ENCODE measurements around the gene PCGF6.
"Not testable (repeated sequence)": the region's sequence is repeated elsewhere in the genome, so short reads cannot be mapped to it uniquely, and the experiment has no call there.

The PCGF6 gene

DNA sequence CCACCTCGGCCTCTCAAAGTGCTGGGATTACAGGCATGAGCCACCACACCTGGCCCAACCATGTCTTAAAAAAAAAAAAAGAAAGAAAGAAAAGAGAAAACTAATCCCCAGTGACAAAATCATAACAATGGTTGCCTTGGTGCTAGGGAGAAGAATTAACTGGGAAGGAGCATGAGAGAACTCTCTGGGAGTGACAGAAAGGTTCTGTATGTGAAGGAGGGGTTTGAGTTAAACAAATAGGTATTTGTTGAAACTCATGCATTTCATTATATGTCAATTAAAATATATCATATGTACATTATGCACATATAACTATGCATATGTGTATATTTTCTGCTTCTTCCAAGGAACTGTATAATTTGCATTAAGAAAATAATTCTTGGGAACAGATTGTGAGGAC is 40.7 kb downstream of the PCGF6 start:
- DNase-seq: no peak

- no peak for DNase-seq
Measured at GRCh38 chr10:103307594-103307993, 43.3 kb downstream of the PCGF6 start.

DNA sequence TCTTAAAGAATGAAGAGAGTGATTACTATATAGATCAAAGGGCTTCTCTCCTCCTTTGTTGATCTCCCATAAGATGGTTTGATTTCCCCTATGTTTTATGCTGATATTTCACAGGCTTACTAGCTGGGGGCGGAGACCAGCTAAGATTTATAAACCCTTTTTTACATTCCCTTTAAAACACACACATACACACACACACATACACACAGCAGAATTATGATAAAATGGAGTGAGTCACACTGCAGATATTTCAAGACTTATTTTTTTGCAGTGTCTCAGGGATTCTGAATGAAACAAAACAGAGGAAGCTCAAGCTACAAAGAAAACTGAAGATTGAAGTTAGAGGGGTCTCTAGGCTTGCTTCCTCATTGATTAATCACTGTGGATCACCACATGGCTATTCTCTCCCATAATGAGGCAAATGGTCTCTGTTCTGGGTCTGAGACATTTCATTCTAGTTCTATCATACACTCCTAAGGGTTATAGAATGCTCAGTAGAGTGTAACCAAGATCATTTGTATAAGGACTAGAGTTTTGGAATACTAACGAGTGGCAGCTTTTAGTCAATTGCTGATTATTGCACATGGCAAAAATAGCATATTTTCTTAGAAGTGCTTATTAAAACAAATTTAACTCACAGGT is 55.4 kb downstream of the PCGF6 start:
- no peak for DNase-seq

DNA sequence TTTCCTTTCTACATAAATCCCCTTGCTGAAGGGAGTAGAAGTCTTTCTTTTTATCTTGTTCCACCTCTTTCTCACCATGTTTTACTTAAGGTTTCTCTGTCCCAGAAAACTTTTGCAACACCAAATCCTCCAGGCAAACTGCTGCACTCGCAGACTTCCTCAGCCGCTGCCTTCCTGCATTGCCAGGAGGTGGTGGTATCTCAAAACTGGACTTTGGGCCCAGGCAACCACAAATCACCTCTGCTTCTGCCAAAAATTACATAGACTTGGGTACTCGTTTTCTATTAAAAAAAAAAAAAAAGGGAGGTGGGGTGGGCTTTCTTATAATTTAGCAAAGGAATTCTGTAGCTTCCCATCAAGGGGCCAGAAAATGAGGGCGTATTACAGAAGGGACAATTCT is 59.4 kb downstream of the PCGF6 start:
- DNase-seq: no peak

DNA sequence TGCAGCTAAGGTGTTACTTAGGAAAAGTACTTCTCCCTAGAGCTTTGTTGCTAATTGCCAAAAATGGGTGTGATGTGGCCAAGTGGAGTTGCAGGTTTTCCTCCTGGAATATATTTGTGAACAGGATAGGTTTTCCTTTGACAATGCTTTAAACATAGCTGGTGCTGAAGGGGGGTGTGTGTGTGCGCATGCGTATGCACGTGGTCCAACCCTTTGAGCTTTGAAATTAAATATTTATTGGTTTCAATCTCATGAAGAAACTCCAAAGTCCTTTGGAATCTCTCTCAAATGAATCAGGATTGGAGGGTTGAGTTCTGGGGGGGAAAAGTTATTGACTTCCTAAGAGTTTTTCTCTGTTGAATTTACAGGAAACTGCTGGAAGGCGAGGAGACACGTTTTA is 62.9 kb downstream of the PCGF6 start:
- peak; percentile 11 for DNase-seq

DNA sequence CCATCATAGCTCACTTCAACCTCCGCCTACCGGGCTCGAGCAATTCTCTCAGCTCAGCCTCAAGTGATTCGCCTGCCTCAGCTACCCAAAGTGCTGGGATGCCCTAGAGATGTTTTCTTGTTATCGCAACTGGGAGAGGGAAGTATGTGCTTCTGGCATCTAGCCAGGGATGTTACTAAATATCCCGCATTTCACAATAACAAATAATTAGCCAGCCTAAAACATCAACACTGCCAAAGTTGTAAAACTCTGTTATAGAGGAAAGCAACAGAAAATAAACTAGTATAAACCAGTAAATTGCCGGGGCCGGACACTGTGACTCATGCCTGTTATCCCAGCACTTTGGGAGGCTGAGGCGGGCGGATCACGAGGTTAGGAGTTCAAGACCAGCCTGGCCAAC is 66.8 kb downstream of the PCGF6 start:
- no peak for DNase-seq

DNA sequence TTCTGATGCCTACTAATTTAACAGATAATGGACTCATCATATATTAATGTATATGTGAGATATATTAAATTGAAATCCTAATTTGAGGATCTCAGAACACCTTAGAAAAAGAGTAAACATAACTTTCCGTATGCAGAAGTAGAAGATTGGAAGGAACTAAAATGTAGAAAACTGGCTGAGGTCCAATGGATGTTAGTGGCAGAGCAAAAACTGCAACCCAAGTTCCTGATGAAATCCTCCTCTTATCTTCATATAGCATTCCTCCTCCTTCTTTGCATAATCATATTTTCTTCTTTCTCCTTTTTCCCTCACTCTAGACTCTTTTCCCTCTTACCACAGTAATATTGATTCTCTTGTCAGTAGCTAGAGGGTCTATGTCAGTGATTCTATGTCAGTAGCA is 68.0 kb downstream of the PCGF6 start:
- no peak for DNase-seq

DNA sequence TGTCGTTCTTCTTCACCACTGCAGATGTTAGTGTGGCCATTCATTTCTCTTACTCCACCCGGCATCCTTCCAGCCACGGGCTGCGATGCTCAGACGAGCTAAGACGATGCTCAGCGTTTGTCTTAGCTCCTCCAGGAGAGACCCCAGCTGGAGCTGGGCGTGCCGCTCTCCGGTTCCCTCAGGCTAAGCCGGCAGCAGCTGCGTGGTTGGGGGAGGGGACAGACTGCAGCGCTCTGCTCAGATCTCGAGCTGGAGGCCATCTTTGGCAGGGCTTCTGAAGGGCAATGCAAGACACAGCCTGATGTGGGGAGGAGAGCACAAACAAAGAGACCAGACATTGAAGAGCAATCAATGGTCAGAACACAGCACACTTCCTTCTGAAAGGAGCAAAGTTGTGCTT is 69.2 kb downstream of the PCGF6 start:
- peak; percentile 82 for DNase-seq

DNA sequence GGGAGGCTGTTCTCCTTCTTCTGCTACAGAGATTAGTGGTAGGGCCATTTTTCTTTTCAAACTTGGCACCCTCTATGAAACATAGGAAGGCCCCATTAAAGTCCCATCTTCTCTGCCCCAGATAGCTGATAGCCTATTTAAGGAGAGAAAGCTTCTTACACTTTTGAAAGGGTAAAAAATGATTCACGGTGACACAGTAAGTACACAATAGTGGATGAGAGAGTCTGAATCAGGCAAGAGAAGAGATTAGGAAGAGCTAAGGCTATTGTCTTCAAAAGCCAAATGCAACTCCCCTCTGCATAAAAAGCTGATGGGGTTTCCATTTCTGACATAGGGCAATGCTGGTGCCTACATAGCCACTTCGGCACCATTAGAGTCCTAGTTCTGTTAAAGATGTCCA is 70.4 kb downstream of the PCGF6 start:
- DNase-seq: no peak

- DNase-seq: no peak
Measured at GRCh38 chr10:103280031-103280430, 70.9 kb downstream of the PCGF6 start.

- peak; percentile 77 for DNase-seq
Measured at GRCh38 chr10:103278862-103279298, 72.1 kb downstream of the PCGF6 start.

DNA sequence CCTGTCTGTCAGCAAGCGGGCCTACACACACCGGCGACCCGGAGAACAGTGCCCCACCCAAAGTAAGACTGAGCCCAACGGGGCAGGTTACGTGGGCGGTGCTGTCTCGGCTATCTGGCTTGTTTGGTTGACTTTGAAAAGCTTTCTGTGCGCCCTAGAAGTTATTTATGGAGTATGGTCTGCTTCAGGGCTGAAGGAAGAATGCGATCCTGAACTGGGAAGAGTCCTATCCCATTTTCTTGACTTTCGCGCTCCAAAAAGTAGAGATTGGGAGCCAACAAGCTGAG is 72.5 kb downstream of the PCGF6 start:
- DNase-seq: no peak

DNA sequence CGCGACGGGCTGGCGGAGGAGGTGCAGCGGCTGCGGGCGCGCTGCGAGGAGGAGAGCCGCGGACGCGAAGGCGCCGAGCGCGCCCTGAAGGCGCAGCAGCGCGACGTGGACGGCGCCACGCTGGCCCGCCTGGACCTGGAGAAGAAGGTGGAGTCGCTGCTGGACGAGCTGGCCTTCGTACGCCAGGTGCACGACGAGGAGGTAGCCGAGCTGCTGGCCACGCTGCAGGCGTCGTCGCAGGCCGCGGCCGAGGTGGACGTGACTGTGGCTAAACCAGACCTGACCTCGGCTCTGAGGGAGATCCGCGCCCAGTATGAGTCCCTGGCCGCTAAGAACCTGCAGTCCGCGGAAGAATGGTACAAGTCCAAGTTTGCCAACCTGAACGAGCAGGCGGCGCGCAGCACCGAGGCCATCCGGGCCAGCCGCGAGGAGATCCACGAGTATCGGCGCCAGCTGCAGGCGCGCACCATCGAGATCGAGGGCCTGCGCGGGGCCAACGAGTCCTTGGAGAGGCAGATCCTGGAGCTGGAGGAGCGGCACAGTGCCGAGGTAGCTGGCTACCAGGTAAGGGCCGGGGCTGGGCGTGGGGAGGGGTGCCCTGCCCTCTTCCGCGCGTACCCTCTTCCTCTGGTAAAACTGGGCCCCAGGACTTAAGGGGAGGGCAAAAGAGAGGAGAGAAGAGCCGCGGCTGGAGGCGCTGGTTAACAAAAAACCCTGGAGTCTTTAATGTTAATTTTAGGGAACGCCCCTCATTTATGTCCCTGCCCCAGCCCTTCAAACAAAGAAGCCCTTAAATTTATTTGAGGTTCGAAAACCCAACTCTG is 73.0 kb downstream of the PCGF6 start:
- DNase-seq: peak; percentile 58

GRCh38 chr10:103276896-103277712 is 73.8 kb downstream of the PCGF6 start, which contains the start of gene INA:
TSS of gene INA (plus strand) at chr10:103277138. CDS start at chr10:103277212, 74 bp downstream.
- peak; percentile 83 for DNase-seq

DNA sequence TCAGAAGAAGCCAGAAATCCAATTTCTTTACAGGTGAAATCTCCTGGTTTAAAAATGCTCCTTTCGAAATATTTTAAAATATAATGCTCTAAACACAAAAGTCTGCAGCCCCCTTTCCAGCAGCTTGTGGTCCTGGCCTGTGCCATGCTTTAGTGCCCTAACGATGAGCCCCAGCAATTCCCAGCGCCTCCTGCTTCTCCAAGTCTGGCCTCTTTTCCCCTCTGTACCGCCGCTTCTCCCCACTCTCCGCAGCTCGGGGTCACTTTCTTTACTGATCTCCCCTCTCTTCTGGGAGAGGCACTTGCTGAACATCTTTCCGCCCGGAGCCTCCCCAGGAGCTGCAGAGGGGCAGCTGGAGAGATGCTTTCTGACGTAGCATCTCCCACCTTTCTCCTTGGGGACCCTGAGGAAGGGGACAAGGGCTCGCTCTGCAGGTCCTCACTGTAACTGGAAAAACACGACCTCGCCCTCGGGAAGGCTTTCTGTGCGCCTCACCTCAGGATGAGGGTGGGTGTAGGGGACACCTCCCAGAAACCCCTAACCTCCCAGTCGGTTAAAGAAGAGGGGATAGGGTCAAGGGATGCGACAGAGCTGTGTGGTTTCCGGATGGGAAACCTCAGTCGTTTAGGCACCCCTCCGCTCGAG is 74.6 kb downstream of the PCGF6 start:
- no peak for DNase-seq

- peak; percentile 96 for DNase-seq
Measured at GRCh38 chr10:103273041-103273441, 77.9 kb downstream of the PCGF6 start.

- DNase-seq: peak; percentile 88
Measured at GRCh38 chr10:103265717-103266329, 85.1 kb downstream of the PCGF6 start.

DNA sequence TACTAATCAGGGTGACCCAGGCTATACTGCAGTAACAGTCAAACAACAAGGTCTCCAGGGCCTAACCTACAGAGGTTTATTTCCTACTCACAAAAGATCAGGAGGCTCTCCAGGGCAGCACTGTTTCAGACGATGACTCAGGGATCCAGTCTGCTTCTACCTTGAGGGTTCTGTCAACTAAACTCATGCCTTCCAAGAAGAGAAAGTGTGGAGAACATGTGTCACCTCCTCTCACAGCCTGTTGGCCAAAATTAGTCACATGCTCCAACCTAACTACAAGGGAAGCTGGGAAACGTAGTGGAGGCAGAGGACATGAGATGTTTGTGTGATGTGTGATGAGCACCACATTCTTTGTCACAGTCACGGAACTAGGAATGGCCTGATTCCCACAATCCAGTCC is 88.7 kb downstream of the PCGF6 start:
- no peak for DNase-seq

DNA sequence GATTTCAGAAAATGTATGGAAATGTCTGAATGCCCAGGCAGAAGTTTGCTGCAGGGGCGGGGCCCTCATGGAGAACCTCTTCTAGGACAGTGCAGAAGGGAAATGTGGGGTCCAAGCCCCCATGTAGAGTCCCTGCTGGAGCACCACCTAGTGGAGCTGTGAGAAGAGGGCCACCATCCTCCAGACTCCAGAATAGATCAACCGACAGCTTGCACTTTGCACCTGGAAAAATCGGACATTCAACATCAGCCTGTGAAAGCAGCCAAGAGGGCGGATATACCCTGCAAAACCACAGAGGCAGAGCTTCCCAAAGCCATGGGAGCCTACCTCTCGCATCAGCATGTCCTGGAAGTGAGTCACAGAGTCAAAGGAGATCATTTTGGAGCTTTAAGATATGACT is 91.0 kb downstream of the PCGF6 start:
- no peak for DNase-seq

DNA sequence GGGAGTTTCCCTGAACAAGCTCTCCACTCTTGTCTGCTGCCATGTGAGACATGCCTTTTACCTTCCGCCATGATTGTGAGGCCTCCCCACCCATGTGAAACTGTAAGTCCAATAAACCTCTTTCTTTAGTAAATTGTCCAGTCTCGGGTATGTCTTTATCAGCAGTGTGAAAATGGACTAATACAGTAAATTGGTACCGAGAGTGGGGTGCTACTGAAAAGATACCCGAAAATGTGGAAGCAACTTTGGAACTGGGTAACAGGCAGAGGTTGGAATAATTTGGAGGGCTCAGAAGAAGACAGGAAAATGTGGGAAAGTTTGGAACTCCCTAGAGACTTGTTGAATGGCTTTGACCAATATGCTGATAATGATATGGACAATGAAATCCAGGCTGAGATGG is 92.0 kb downstream of the PCGF6 start:
- DNase-seq: not testable (repeated sequence)

- no peak for DNase-seq
Measured at GRCh38 chr10:103257812-103258211, 93.1 kb downstream of the PCGF6 start.

- no peak for DNase-seq
Measured at GRCh38 chr10:103256613-103257012, 94.3 kb downstream of the PCGF6 start.

All from islet precursor cell (in vitro differentiated cells).